ENCODE measurements around the gene S100A12.

Gene S100A12

DNA sequence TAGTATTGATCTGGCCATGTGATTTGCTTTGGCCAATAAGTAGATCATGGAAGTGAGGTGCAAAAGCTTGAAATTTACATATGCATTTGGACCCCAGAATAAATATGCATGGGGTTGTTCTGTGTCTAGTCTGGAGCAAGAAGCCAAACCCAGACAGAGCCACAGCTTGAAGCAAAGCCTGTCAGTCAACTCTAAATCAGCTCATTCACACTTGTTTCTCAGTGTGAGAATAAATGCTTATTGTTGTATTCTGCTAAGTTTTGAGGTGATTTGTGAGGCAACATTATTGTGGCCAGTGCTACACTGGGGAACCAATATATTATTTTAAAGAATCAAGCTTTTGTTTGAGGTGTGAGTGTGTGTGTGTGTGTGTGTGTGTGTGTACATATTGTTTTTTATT is 50.5 kb downstream of the S100A12 start:
- no peak for DNase-seq (ENCODE audit: low read depth)

Measured in HS-5 (cell line).